ENCODE data around the gene NME9. TPM values are rescaled to one million over a fixed set of nuclear protein-coding genes. Genes with fewer than 3 reads are reported as not detected.

Gene NME9
- total RNA-seq, 1 donor from 2014 or later: not detected

- no peaks in the 10 kb centered on the region for H3K36me3 ChIP-seq (ENCODE audit: control insufficient read depth, insufficient read depth, low read length)
- FAIRE-seq: no peak
- peak; percentile 86 for DNase-seq (ENCODE audit: low read depth)
- no peaks in the 10 kb centered on the region for H3K27me3 ChIP-seq (ENCODE audit: control insufficient read depth, insufficient read depth, low read length)
- H3K4me3 ChIP-seq (ENCODE audit: low read depth, low read length): no peak overlapping the region
- TF ChIP-seq CTCF (IDR thresholded peaks at IDR 0.05; ENCODE audit: insufficient read depth, low read length, severe bottlenecking): no peak
These were observed 75.4 kb downstream of the NME9 start for GRCh38 chr3:138254216-138254615.

DNA sequence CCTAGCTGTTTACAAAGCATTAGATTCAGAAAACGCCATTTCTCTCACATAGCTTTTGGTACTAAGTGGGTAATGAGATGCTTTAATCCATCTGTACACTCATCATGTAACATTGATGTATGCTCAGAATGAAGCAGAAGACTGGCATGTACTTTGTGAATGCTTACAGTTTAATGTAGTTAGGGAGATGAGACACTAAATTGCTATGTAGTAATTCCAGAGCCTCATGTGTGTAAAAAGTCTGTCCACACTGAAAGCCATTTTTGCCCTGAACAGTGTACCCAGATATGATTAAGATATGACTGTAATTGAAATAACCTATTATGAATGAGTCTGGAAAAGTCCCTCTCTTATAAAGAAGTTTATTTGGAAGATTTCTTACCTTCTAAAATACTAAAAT lies 76.0 kb downstream of the NME9 start:
- no peak overlapping the region for H3K4me3 ChIP-seq (ENCODE audit: low read depth, low read length)
- FAIRE-seq (no peak), DNase-seq (ENCODE audit: low read depth) (peak; percentile 66)
- H3K27me3 ChIP-seq (ENCODE audit: control insufficient read depth, insufficient read depth, low read length): no peaks in the 10 kb centered on the region
- no peak for TF ChIP-seq CTCF (IDR thresholded peaks at IDR 0.05; ENCODE audit: insufficient read depth, low read length, severe bottlenecking)
- no peaks in the 10 kb centered on the region for H3K36me3 ChIP-seq (ENCODE audit: control insufficient read depth, insufficient read depth, low read length)

Other genes starting within 250 kb of the NME9 start
- 0.77 and 2.1 TPM in 2 replicates for gene DZIP1L, start 214.2 kb downstream of the NME9 start, total RNA-seq
- not detected in 2 replicates for gene A4GNT, start 197.5 kb downstream of the NME9 start, total RNA-seq
- gene DBR1, start 154.9 kb downstream of the NME9 start, total RNA-seq: 10.5 and 17.9 TPM in 2 replicates
- gene ARMC8, start 142.6 kb downstream of the NME9 start, total RNA-seq: 29.5 and 33.0 TPM in 2 replicates
- 2.9 and 3.2 TPM in 2 replicates for gene MRAS, start 18.7 kb upstream of the NME9 start, total RNA-seq
- gene ESYT3, start 104.8 kb upstream of the NME9 start, total RNA-seq: 1.1 and 2.9 TPM in 2 replicates